NCI-H128 (cell line): ENCODE results near the gene SH2D3C.

Source experiments
- DNase-seq: peaks from one replicate; lab custom pipeline; 2025; ENCODE audit not compliant: unreplicated experiment; lab: John Stamatoyannopoulos, UW

SH2D3C gene

GRCh38 chr9:127744398-127745110 is 33.9 kb downstream of the SH2D3C start:
- no peak for DNase-seq

GRCh38 chr9:127742435-127743088 is 35.9 kb downstream of the SH2D3C start:
- DNase-seq, result peak; percentile 70

GRCh38 chr9:127741831-127742434 is 36.5 kb downstream of the SH2D3C start:
- DNase-seq, result no peak

DNA sequence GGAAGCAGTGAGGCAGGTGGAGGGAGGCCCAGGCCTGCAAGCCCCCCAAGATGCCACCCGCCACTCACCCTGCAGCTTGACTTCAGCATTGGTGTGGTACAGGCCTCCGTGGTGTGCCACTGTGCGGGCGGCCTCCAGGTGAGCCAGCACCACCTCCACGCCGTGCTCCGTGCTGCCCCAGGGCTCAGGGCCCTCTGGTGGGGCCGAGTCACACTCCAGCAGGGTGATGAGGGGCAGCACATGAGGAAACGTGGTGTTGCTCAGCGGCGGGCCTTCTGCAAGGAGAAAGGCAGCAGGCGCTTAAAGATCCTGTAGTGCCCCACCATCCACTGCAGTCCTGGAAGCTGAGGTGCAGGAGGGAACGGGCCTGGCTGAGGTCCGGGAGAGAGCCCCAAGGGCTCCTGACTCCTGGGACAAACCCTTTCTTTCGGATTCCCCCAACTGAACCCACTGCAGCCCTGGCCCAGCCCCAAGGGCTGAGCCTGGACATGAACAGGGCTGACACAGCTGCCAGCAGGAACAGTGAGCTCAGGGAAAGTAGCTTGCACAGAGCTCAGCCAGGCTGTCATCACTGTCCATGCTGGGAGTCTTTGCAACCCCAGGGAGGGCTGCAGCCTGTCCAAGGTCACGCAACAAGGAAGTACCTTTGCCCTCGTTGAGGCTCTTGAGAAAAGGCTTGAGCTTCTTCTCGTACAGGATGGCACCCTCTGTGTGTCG is 38.7 kb downstream of the SH2D3C start:
- DNase-seq, result no peak

DNA sequence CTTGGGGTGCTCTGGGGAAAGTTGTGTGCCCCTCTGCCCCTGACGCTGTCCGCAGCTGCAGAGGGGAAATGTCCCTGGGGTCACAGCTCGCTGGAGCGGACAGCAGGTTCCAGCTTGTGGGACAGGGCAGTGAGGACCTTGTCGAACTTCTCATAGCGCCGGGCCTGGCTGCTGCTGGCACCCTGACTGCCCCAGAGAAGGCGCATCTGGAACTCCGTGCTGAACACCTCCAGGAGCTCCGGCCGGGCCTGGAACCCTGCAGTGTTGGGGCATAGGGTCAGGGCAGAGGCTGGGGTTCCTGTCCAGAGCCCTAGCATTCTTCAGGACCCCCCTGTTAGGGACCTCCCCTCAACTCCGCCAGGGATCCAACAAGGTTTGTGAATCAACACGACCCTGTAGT is 39.8 kb downstream of the SH2D3C start:
- no peak for DNase-seq

GRCh38 chr9:127735530-127736185 is 42.8 kb downstream of the SH2D3C start:
- DNase-seq, result no peak

DNA sequence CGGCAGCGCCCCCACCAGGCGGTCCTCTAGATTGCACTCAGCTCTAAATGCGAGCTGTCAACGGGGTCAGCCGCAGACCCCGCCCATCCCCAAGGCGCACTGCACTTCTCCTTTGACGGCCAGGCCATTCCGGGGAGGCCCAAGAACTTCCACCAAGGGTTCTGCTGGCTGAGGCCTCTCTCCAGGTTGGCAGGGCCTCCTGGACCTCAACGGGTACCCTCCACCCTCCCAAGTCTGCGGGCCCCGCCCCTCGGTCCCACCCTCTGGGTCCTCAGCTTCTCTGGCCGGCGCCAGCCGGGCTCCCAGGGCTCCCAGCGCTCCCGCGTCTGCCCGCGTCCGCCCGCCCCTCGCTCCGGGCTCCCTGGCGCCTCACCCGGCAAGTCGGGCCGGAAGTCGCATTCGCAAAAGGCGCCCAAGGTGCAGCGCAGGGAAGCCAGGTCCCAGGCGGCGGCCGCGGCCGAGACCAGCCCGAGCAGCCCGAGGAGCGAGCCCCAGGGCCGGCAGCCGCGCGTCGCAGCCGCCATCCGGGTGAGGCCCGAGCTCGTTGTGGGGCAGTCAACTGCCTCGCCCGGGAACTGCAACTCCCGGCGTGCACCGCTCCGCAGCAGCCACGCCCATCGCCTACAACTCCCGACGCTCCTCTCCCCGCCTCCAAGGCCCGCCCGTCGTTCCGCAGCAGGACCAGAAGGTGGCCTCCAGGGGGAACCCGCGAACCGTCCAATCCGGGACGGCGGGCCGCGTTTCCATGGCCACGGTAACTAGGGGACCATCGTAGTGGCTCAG is 43.5 kb downstream of the SH2D3C start, which contains the start of gene TOR2A:
TOR2A (minus strand) TSS at position 548 of the 783 bp plus-strand sequence; CDS start at position 524, 24 bp downstream.
- peak; percentile 97 for DNase-seq

GRCh38 chr9:127734247-127734746 is 44.2 kb downstream of the SH2D3C start:
- no peak for DNase-seq

DNA sequence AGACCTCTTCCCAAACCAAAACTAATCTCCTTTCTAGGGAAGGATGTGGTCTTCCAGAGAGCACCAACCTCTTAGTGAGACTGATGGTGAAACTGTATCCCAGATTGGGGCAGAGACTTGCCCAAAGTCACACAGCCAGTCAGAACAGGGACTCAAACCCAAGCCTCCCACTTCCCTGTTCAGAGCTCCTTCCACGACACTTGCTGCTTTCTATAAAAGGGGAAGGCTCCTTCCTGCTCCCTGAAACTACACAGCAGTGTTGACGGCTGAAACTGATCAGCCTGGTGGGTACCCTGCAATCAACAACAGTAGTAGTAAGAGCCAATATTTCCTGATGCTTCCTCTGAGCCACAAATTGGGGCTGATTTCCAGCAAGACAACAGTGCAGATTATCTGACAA is 44.9 kb downstream of the SH2D3C start:
- DNase-seq, result no peak

DNA sequence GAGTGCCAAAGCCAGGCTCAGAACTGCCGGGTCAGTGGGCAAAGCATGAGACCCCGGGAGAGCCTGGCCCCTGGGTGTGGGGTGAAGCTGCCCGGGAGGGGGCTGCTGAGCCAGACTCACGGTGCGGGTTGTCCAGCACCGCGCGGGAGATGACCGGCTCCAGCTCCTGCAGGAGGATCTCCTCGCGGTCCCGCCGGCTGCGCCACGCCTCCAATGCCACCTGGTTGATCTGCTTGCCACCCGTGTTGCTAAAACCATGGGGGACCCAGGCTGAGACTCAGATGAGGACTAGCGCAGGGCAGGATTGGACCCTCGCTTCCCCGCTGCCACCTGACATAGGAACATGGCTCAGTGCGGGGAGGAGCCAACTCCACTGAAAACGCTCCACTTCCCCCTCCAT is 46.0 kb downstream of the SH2D3C start:
- no peak for DNase-seq

DNA sequence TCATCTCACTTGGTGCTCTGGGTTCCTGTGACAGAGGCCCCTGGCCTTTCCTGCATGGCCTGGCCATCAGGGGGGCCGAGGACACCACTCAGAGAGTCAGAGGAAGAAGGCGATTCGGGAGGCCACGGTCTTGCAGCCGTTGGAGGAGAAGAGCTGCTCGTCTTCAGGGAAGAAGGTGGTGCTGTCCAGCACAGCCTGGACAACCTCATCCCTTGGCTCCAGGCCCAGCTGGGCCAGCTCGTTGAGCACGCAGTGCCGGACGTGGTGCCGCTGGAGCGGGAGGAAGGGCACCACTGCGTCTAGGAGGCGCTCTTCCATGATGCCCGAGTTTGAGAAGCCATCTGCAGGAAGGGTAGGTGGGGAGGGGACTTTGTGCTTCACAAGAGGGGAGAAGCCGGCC is 46.5 kb downstream of the SH2D3C start:
- no peak for DNase-seq

GRCh38 chr9:127730799-127731410 is 47.6 kb downstream of the SH2D3C start:
- DNase-seq, result no peak

DNA sequence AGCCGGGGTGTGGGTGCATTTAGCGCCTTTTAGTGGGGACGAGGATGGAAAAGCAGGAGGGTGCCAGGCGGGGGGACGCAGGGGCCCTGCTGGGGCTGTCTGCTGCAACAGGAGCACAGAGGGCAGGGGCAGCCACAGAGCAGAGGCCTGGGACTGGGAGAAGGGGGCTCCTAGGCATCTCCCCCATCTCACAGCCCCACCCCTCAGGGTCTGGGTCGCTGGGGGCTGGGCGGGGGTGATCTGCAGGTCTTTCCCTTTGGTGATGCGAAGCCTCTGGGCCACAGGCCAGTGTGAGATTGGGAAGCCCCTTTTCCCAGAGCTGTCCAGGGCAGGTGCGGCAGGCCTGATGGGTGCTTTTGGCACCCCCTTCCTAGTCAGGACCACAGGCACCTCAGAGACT is 48.2 kb downstream of the SH2D3C start:
- no peak for DNase-seq

DNA sequence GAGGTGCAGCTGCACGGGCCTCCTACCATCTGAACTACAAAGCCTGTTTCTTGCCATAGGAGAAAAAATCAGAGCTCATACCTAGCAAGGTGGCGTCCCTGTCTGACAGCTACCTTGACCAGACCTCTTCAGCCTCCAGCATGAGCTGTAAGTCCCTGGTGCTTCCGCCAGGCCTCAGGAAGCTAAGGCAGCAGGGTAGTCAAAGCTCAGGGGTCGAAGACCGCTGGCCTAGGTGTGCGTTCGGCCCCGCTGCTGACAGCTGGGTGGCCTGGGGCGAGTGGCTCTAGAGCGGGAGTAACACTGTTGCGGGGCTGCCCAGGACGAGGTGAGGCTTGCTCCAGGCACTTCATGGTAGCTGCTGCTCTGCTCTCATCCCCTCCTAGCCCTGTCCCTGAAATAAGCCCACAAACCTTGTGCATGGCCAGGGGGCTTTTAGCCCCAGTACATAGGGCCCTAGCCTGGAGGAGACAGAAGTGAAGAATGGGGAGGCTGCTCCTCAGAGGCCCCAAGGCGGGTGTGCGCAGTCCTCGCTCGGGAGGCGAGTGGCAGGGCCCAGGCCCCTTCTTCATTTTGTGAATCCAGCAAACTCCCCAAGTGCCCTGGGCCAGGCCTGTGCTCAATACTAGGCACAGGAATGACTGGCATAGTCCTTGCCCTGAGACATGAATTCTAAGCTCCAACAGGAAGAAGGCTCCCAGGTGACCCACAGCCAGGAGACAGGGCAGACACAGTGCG is 48.8 kb downstream of the SH2D3C start:
- DNase-seq, result no peak

DNA sequence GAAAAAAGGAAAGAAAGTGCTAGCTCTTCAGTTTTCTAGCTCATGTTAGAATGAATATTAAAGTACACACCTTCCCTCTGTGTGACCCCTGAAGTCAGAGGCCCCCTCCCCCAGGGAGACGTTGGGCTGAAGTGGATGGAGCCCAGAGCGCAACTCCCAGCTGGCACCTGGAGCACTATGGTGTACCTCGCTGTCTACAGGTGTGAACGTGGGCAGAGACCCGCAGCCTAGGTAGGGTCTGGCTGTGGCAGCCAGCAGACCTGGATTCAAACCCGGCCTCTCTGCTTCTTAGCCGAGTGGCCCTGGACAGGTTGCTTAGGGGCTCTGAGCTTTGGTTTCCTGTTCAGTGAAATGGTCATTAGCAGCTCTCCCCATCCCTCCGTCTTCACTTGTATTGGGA is 49.7 kb downstream of the SH2D3C start:
- no peak for DNase-seq

DNA sequence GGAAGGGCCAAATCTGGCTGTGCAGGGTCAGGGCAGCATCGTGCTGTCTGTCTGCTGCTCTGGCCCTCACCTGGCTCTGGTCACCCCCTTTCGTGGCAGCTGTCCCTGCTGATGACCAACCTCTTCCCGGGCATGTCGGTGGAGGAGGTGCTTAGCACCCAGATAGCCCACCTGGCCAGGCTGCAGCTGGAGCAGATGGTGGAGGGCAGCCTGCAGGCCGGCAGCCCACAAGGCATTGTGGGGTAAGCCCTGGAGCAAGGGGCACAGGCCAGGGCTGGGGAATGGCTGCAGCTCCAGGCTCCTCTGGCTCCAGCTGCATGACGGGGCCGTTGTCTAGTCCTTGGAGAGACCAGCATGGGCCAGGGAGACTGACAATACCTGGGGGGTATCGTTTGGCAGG is 51.6 kb downstream of the SH2D3C start:
- DNase-seq, result no peak

GRCh38 chr9:127724012-127724411 is 54.5 kb downstream of the SH2D3C start:
- DNase-seq, result no peak

GRCh38 chr9:127723444-127723843 is 55.0 kb downstream of the SH2D3C start:
- no peak for DNase-seq

- no peak for DNase-seq
Observed at GRCh38 chr9:127723013-127723412, 55.5 kb downstream of the SH2D3C start.
